Muscle layer of duodenum (tissue), 2 donors: ENCODE measurements around the gene PF4V1.

Experiments
- H3K27ac ChIP-seq: one replicate; pipeline ENCODE4 v1.7.0; 2013; ENCODE audit warnings: mild to moderate bottlenecking, low read length
- H3K27me3 ChIP-seq: one replicate; pipeline ENCODE4 v1.7.0; 2013; ENCODE audit warnings: low read depth, mild to moderate bottlenecking, control low read depth, low read length
- H3K36me3 ChIP-seq, 2 donors: one replicate each; pipeline ENCODE4 v1.7.0; 2013; ENCODE audit warnings: low read length in 2 of 2, control low read depth in 1 of 2, mild to moderate bottlenecking in 1 of 2; ENCODE audit not compliant: insufficient read depth in 2 of 2, control insufficient read depth in 1 of 2
- H3K4me1 ChIP-seq, 2 donors: one replicate each; pipeline ENCODE4 v1.7.0; 2013; ENCODE audit warnings: low read length in 2 of 2, mild to moderate bottlenecking in 2 of 2, control low read depth in 1 of 2, moderate library complexity in 1 of 2; ENCODE audit not compliant: insufficient read depth in 2 of 2, control insufficient read depth in 1 of 2
- H3K4me3 ChIP-seq, 2 donors: one replicate each; pipeline ENCODE4 v1.7.0; 2013; ENCODE audit warnings: low read length in 2 of 2, low read depth in 1 of 2, mild to moderate bottlenecking in 1 of 2
- H3K9me3 ChIP-seq, 2 donors: one replicate each; pipeline ENCODE4 v1.7.0; 2013; ENCODE audit warnings: low read length in 2 of 2, control low read depth in 1 of 2, mild to moderate bottlenecking in 1 of 2; ENCODE audit not compliant: control insufficient read depth in 1 of 2
- donor health status: healthy.

Gene PF4V1

GRCh38 chr4:73872316-73873108 lies 19.4 kb downstream of the PF4V1 start:
- H3K27me3 ChIP-seq = peaks cover 11% of the 10 kb centered on the region
- H3K4me1 ChIP-seq = no peaks in the 10 kb centered on the region
- H3K27ac ChIP-seq = no peak overlapping the region
- no peaks in the 10 kb centered on the region for H3K9me3 ChIP-seq
- H3K36me3 ChIP-seq = no peaks in the 10 kb centered on the region
- H3K4me3 ChIP-seq = no peak overlapping the region

DNA sequence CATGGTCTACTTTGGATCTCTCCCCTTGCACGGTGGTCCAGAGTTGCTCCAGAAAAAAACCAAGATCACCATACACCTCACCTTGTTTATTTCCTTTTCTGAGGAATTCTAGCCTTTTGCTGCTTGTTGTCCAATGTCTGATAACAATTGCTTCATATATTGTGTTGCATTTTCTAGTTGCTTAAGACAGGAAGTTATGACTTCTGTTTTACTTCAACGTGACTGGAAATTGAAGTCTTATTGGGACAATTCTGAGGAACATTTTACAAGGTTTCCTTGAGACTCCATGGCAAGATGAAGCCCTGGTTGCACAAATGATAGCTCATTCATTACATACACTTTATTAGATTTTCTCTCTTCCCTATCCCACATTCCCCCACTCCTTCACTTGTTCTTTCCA lies 21.3 kb downstream of the PF4V1 start:
- no peaks in the 10 kb centered on the region for H3K9me3 ChIP-seq
- H3K4me3 ChIP-seq = no peak overlapping the region
- H3K4me1 ChIP-seq = no peaks in the 10 kb centered on the region
- H3K27ac ChIP-seq = no peak overlapping the region
- no peaks in the 10 kb centered on the region for H3K36me3 ChIP-seq
- no peaks in the 10 kb centered on the region for H3K27me3 ChIP-seq

GRCh38 chr4:73875401-73875800 lies 22.3 kb downstream of the PF4V1 start:
- Histone ChIP-seq H3K4me3 (no peak overlapping the region), H3K9me3 (no peaks in the 10 kb centered on the region)

GRCh38 chr4:73883306-73883705 lies 30.2 kb downstream of the PF4V1 start:
- no peaks in the 10 kb centered on the region for H3K9me3 ChIP-seq
- H3K27me3 ChIP-seq = no peaks in the 10 kb centered on the region
- no peaks in the 10 kb centered on the region for H3K4me1 ChIP-seq
- no peak overlapping the region for H3K27ac ChIP-seq
- no peaks in the 10 kb centered on the region for H3K36me3 ChIP-seq
- H3K4me3 ChIP-seq = no peak overlapping the region

More at GRCh38 chr4:73875401-73875800, 22.3 kb downstream of the PF4V1 start:
- Histone ChIP-seq H3K36me3 (no peaks in the 10 kb centered on the region), H3K4me1 (no peaks in the 10 kb centered on the region), H3K27me3 (no peaks in the 10 kb centered on the region), H3K27ac (no peak overlapping the region)

DNA sequence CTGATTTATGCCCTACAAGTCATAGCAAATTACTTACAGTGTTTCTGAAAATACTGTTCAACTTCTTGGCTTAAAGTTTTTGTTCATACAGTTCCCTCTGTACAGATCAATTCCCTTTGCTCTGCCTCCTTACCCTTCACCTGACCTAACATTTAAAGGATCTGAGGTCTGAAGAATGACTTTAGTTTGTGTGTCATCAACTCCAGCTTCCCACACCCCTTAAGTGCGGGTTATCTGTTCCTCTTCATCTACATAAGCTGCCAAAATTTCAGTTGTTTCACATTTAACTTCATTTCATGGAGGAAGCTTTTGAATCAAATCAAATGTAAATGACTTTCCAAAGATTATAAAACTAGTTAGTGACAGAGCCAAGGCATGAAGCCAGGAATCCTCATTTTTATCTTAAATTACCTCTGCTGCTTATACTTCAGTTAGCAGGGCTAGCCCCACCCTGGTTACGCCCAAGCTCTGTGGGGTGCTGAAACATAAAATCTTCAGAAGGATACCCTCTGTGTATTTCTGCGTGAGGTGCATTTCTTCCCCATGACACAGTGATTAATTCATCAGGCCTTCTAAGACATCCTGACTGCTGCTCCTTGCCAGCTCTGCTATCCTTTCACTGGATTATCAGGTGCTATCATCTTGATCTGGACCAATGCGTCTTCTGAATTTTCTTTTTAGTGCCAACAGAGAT lies 32.6 kb downstream of the PF4V1 start:
- no peak overlapping the region for H3K27ac ChIP-seq
- H3K4me1 ChIP-seq = no peaks in the 10 kb centered on the region
- H3K4me3 ChIP-seq = no peak overlapping the region
- no peaks in the 10 kb centered on the region for H3K9me3 ChIP-seq
- H3K27me3 ChIP-seq = no peaks in the 10 kb centered on the region
- H3K36me3 ChIP-seq = no peaks in the 10 kb centered on the region

GRCh38 chr4:73891326-73891725 lies 38.2 kb downstream of the PF4V1 start:
- no peaks in the 10 kb centered on the region for H3K27me3 ChIP-seq
- H3K9me3 ChIP-seq = no peaks in the 10 kb centered on the region
- H3K4me3 ChIP-seq = no peak overlapping the region
- no peaks in the 10 kb centered on the region for H3K36me3 ChIP-seq
- no peaks in the 10 kb centered on the region for H3K4me1 ChIP-seq
- H3K27ac ChIP-seq = no peak overlapping the region

- H3K27ac ChIP-seq = no peak overlapping the region
- no peak overlapping the region for H3K4me3 ChIP-seq
- no peaks in the 10 kb centered on the region for H3K36me3 ChIP-seq
- no peaks in the 10 kb centered on the region for H3K4me1 ChIP-seq
- H3K27me3 ChIP-seq = no peaks in the 10 kb centered on the region
- H3K9me3 ChIP-seq = no peaks in the 10 kb centered on the region
These were observed 38.8 kb downstream of the PF4V1 start for GRCh38 chr4:73891739-73892405.

GRCh38 chr4:73892966-73893365 lies 39.9 kb downstream of the PF4V1 start:
- H3K4me3 ChIP-seq = no peak overlapping the region
- H3K4me1 ChIP-seq = no peaks in the 10 kb centered on the region
- H3K27ac ChIP-seq = no peak overlapping the region
- H3K9me3 ChIP-seq = no peaks in the 10 kb centered on the region
- no peaks in the 10 kb centered on the region for H3K36me3 ChIP-seq
- no peaks in the 10 kb centered on the region for H3K27me3 ChIP-seq

DNA sequence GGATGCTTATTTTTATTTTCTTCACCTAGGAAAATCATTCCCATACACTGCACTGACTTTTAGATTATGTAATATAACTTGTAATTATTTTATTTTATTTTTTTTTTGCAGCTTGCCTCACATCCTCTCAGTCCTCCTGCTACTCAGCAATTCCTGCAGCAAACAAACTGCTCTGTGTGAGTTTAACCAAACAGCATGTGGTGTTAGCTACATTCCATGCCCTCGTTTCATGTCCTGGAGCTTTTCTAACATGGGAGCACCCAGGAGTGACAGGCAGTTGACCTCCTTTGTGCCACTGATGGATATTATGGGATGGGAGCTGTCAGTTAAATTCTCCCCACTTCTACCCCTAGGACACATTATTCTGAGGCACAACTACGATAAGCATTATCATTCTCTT lies 40.9 kb downstream of the PF4V1 start:
- no peaks in the 10 kb centered on the region for H3K27me3 ChIP-seq
- no peak overlapping the region for H3K4me3 ChIP-seq
- no peaks in the 10 kb centered on the region for H3K9me3 ChIP-seq
- no peak overlapping the region for H3K27ac ChIP-seq
- no peaks in the 10 kb centered on the region for H3K36me3 ChIP-seq
- H3K4me1 ChIP-seq = no peaks in the 10 kb centered on the region

- no peaks in the 10 kb centered on the region for H3K36me3 ChIP-seq
- H3K4me1 ChIP-seq = no peaks in the 10 kb centered on the region
- H3K9me3 ChIP-seq = no peaks in the 10 kb centered on the region
- H3K27me3 ChIP-seq = no peaks in the 10 kb centered on the region
- no peak overlapping the region for H3K4me3 ChIP-seq
- H3K27ac ChIP-seq = no peak overlapping the region
These were observed 42.4 kb downstream of the PF4V1 start for GRCh38 chr4:73895201-73896175.
